Activated naive CD8-positive, alpha-beta T cell treated with anti-CD3 and anti-CD28 coated beads, Interleukin-2, amount 50 U/mL, for 24 hours (primary cell): ENCODE data around the gene DHX36.

ENCODE experiments used
- ATAC-seq: fragments of 150-1000 bp; cut with Tn5 transposase; one replicate; pipeline ENCODE4 v1.10.0; 2021
- DNase-seq: peaks from one replicate; pipeline ENCODE4 v3.0.0; 2021
- H3K27ac Mint-ChIP-seq: one replicate; pipeline ENCODE4 v1.8.0; 2021; ENCODE audit warnings: mild to moderate bottlenecking, mixed read lengths
- H3K27me3 Mint-ChIP-seq: one replicate; pipeline ENCODE4 v1.8.0; 2021; ENCODE audit warnings: mixed read lengths
- H3K36me3 Mint-ChIP-seq: one replicate; pipeline ENCODE4 v1.8.0; 2021; ENCODE audit warnings: low read depth, mixed read lengths
- H3K4me1 Mint-ChIP-seq: one replicate; pipeline ENCODE4 v1.8.0; 2021; ENCODE audit warnings: mixed read lengths
- H3K4me3 Mint-ChIP-seq: one replicate; pipeline ENCODE4 v1.8.0; 2021; ENCODE audit warnings: mild to moderate bottlenecking, moderate library complexity, mixed read lengths
- H3K9me3 Mint-ChIP-seq: one replicate; pipeline ENCODE4 v1.8.0; 2021; ENCODE audit warnings: mixed read lengths

The DHX36 gene

DNA sequence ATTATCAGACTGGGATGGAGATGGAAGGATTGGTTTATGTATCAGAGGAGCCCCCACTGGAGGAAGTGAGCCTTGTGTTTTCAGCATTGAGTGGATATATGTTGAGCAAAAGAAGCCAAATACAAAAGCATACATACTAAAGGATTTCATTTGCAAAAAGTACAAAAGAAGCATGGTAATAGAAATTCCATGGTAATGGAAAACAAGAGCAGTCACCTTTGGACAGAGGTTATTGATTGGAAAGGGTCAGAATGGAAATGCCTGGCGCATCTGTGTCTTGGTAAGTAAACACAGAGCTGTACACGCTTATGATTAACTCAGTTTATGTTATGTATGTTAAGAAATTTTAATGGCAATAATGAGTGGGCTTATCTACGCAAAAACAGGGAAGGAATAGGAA lies 72.7 kb downstream of the DHX36 start:
- Mint-ChIP-seq H3K27me3 (no peaks in the 10 kb centered on the region), H3K9me3 (no peaks in the 10 kb centered on the region), H3K27ac (no peak overlapping the region), H3K4me3 (no peak overlapping the region), H3K4me1 (peaks cover 2% of the 10 kb centered on the region), H3K36me3 (peaks cover 28% of the 10 kb centered on the region)
- no peak for DNase-seq
- ATAC-seq: no peak

DNA sequence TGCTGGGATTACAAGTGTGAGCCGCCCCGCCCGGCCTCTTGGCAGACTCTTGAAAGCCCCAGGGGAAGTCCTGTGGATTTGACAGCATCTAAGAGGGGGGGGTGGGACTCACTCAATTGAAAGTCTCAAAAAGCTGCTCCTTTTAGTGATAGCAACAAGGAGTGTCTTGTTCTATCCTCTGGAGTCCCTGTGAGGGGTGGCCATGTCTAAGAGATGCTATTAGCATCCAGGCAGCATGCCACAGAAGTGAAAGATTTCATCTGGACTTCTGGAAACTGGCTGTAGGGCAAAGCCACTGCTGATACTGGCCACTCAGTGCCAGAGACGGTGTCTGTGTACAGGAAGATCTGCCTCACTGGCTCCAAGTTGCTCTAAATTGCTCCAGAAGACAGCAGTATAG lies 74.0 kb downstream of the DHX36 start:
- H3K4me3 Mint-ChIP-seq: no peak overlapping the region
- H3K27me3 Mint-ChIP-seq: no peaks in the 10 kb centered on the region
- H3K4me1 Mint-ChIP-seq: peaks cover 2% of the 10 kb centered on the region
- no peaks in the 10 kb centered on the region for H3K9me3 Mint-ChIP-seq
- no peak for ATAC-seq
- H3K36me3 Mint-ChIP-seq: peaks cover 22% of the 10 kb centered on the region
- no peak overlapping the region for H3K27ac Mint-ChIP-seq
- no peak for DNase-seq

GRCh38 chr3:154247806-154248415 lies 76.4 kb downstream of the DHX36 start:
- Mint-ChIP-seq H3K27ac (no peak overlapping the region), H3K36me3 (peaks cover 16% of the 10 kb centered on the region), H3K9me3 (no peaks in the 10 kb centered on the region), H3K4me1 (peaks cover 1% of the 10 kb centered on the region), H3K27me3 (no peaks in the 10 kb centered on the region), H3K4me3 (no peak overlapping the region)
- no peak for ATAC-seq
- DNase-seq: no peak

DNA sequence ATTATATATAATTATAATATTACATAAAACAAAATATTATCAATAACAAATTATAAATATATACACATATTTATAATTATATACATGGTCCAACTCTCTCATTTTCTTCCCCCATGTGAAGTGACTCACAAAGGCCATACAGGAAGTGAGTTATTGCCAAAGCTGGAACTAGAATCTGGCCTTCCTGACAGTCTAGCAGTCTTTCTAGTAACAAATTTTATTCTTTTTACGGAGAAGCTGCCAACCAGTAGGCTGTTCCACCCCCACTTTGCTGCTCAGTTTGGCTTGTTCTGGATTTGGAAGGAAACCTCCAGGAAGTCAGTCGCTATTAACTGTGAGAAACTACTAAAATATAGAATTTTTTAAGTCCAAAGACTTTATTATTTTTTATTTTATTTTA lies 79.6 kb downstream of the DHX36 start:
- Mint-ChIP-seq H3K4me3 (no peak overlapping the region), H3K27ac (no peak overlapping the region)

DNA sequence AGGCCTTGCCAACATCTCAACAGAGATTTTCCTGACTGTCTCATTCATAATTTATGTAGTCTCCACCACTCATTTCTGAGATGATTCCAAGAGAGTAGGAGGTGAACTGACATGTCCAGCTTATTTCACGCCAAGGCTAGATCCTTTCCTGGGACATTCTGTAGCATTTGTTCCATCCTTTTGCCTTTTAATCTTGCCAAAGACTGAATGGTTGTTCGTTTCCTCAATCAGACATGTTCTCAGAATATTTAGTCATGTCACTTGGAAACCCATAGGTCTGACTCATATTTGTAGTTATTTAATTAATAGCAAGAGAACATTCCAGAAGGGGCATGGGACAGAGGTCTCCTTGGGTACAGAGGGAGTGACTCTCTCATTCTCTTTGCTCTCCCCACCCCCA lies 80.9 kb downstream of the DHX36 start:
- Mint-ChIP-seq H3K27me3 (peaks cover 13% of the 10 kb centered on the region), H3K4me1 (no peaks in the 10 kb centered on the region), H3K4me3 (no peak overlapping the region), H3K9me3 (no peaks in the 10 kb centered on the region), H3K36me3 (no peaks in the 10 kb centered on the region), H3K27ac (no peak overlapping the region)
- ATAC-seq (no peak), DNase-seq (no peak)

More for the DNA sequence above, 79.6 kb downstream of the DHX36 start:
- Mint-ChIP-seq H3K27me3 (peaks cover 3% of the 10 kb centered on the region), H3K4me1 (no peaks in the 10 kb centered on the region), H3K36me3 (peaks cover 3% of the 10 kb centered on the region), H3K9me3 (no peaks in the 10 kb centered on the region)
- ATAC-seq: no peak
- no peak for DNase-seq

DNA sequence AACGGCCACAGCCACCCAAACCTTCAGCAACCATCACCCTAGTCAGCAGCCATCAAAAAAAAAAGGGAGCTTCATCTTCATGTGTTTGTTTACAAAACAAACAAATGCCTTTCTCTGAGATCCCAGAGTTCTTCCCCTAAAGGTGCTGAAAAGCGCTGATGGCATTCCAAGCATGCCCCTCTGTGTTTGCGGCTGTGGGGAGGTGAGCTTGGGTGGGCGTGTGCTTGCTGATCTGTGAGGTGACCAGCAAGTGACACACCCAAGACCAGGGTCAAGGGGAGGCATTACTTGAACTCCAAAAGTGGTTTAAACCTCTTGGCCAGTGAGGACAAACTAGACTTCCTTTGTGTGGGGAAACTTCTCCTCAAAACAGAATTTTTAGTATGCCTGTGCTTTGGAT lies 81.5 kb downstream of the DHX36 start:
- no peak for DNase-seq
- no peak overlapping the region for H3K27ac Mint-ChIP-seq

GRCh38 chr3:154241496-154241895 lies 82.8 kb downstream of the DHX36 start:
- no peaks in the 10 kb centered on the region for H3K36me3 Mint-ChIP-seq
- no peaks in the 10 kb centered on the region for H3K9me3 Mint-ChIP-seq
- peaks cover 7% of the 10 kb centered on the region for H3K4me1 Mint-ChIP-seq
- no peak overlapping the region for H3K4me3 Mint-ChIP-seq
- peaks cover 21% of the 10 kb centered on the region for H3K27me3 Mint-ChIP-seq
- DNase-seq (no peak), ATAC-seq (no peak)
- no peak overlapping the region for H3K27ac Mint-ChIP-seq

More for the DNA sequence above, 81.5 kb downstream of the DHX36 start:
- Mint-ChIP-seq H3K36me3 (no peaks in the 10 kb centered on the region), H3K27me3 (peaks cover 17% of the 10 kb centered on the region), H3K4me3 (no peak overlapping the region), H3K4me1 (peaks cover 3% of the 10 kb centered on the region), H3K9me3 (no peaks in the 10 kb centered on the region)
- no peak for ATAC-seq

GRCh38 chr3:154240235-154240634 lies 84.1 kb downstream of the DHX36 start:
- Mint-ChIP-seq H3K9me3 (no peaks in the 10 kb centered on the region), H3K27ac (no peak overlapping the region), H3K27me3 (peaks cover 21% of the 10 kb centered on the region), H3K36me3 (no peaks in the 10 kb centered on the region), H3K4me1 (peaks cover 7% of the 10 kb centered on the region), H3K4me3 (no peak overlapping the region)
- DNase-seq: no peak
- no peak for ATAC-seq

DNA sequence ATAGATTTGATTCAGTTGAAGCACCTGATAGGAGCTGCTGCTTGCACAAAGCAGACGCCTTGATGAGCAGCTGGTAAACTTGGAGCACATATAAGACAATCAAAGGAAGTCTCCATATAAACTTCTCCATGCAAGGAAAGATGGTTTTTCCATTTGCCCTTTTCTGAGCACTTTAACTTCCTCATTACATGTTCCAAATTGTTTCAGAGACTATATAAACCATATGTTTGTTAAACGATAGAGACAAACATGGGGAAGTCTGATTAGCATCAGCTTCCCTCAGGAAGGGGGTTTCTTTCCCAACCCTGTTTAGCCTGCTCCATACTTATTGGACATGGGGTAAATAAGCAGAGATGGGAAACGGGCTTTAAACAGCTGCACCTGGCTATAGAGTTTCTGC lies 88.0 kb downstream of the DHX36 start:
- no peaks in the 10 kb centered on the region for H3K9me3 Mint-ChIP-seq
- no peak for ATAC-seq
- no peak overlapping the region for H3K4me3 Mint-ChIP-seq
- H3K27me3 Mint-ChIP-seq: peaks cover 33% of the 10 kb centered on the region
- no peak for DNase-seq
- H3K4me1 Mint-ChIP-seq: peaks cover 7% of the 10 kb centered on the region
- H3K27ac Mint-ChIP-seq: no peak overlapping the region
- no peaks in the 10 kb centered on the region for H3K36me3 Mint-ChIP-seq

- Mint-ChIP-seq H3K4me1 (peaks cover 7% of the 10 kb centered on the region), H3K27me3 (peaks cover 33% of the 10 kb centered on the region), H3K27ac (no peak overlapping the region), H3K4me3 (no peak overlapping the region), H3K36me3 (no peaks in the 10 kb centered on the region), H3K9me3 (no peaks in the 10 kb centered on the region)
- no peak for DNase-seq
- no peak for ATAC-seq
These were observed 89.0 kb downstream of the DHX36 start for GRCh38 chr3:154235330-154235729.

- no peaks in the 10 kb centered on the region for H3K9me3 Mint-ChIP-seq
- no peak for DNase-seq
- H3K4me1 Mint-ChIP-seq: no peaks in the 10 kb centered on the region
- ATAC-seq: no peak
- H3K27me3 Mint-ChIP-seq: peaks cover 14% of the 10 kb centered on the region
- no peak overlapping the region for H3K27ac Mint-ChIP-seq
- H3K36me3 Mint-ChIP-seq: no peaks in the 10 kb centered on the region
- no peak overlapping the region for H3K4me3 Mint-ChIP-seq
These were observed 95.1 kb downstream of the DHX36 start for GRCh38 chr3:154229217-154229590.

GRCh38 chr3:154228561-154229216 lies 95.6 kb downstream of the DHX36 start:
- no peaks in the 10 kb centered on the region for H3K36me3 Mint-ChIP-seq
- H3K4me3 Mint-ChIP-seq: no peak overlapping the region
- H3K27me3 Mint-ChIP-seq: peaks cover 11% of the 10 kb centered on the region
- no peak for ATAC-seq
- H3K9me3 Mint-ChIP-seq: no peaks in the 10 kb centered on the region
- no peak for DNase-seq
- H3K27ac Mint-ChIP-seq: no peak overlapping the region
- no peaks in the 10 kb centered on the region for H3K4me1 Mint-ChIP-seq

DNA sequence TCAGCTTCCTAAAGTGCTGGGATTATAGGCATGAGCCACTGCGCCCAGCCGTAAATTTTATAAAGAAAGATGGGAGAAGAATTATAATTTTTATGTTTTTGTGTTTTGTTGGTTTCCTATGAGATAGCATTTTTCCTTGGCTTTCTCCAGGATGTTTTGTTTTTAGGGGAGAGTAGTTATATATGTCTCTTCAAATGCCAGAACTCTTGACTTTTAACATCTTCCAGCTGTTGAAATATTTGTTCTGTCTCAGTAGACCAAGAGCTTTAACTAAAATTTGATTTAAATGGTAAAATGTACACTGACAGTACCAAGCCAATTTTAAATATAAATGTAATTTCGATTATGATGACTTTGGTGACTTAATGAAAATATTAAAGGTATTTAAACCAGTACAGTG lies 96.8 kb downstream of the DHX36 start:
- no peak overlapping the region for H3K4me3 Mint-ChIP-seq
- H3K9me3 Mint-ChIP-seq: no peaks in the 10 kb centered on the region
- no peaks in the 10 kb centered on the region for H3K4me1 Mint-ChIP-seq
- peaks cover 8% of the 10 kb centered on the region for H3K27me3 Mint-ChIP-seq
- ATAC-seq: no peak
- H3K27ac Mint-ChIP-seq: no peak overlapping the region
- DNase-seq: no peak
- H3K36me3 Mint-ChIP-seq: no peaks in the 10 kb centered on the region

DNA sequence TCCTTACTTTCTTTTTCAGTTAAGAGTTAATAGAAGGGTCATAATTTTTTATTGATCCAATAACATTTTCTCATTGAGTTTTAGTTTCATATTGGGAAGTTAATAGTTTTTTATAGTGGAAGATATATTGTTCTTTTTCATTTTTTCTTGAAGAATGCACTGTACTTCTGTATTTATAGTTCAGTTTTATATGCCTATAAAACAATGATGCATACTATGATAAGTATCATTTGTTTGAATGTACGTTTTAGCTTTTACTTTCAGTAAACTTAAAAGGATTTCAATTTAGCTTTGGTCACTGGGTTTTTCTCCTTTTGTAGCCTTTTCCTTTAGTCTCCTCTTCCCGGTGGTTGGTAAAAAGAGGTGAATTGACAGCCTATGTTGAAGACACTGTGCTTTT lies 98.8 kb downstream of the DHX36 start:
- Mint-ChIP-seq H3K4me3 (no peak overlapping the region), H3K4me1 (no peaks in the 10 kb centered on the region), H3K27ac (no peak overlapping the region), H3K36me3 (no peaks in the 10 kb centered on the region), H3K9me3 (no peaks in the 10 kb centered on the region), H3K27me3 (peaks cover 9% of the 10 kb centered on the region)
- DNase-seq: no peak
- no peak for ATAC-seq

- ATAC-seq: no peak
- Mint-ChIP-seq H3K4me3 (no peak overlapping the region), H3K27me3 (peaks cover 9% of the 10 kb centered on the region)
These were observed 99.4 kb downstream of the DHX36 start for GRCh38 chr3:154224866-154225265.

DNA sequence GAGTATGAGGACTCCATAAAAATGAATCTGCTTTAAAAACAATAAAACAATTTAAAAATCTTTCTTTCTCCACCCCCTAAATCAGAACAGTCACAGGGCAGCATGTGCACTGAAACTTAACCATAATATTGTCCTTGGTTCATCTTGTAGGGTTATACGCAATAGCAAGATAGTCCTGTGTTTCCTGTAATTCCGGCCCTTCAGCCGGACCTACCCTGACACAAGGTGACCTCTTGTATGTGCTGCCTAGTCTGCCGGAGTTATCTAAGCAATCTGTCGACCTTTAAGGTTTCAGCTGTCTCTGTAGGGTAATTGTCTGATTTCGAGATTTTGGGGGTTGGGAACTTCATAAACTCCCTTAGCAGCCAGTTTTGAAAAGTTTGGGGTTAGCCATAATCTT lies 99.9 kb downstream of the DHX36 start:
- H3K9me3 Mint-ChIP-seq: no peaks in the 10 kb centered on the region
- H3K4me1 Mint-ChIP-seq: no peaks in the 10 kb centered on the region
- no peak overlapping the region for H3K27ac Mint-ChIP-seq
- no peak overlapping the region for H3K4me3 Mint-ChIP-seq
- peaks cover 9% of the 10 kb centered on the region for H3K27me3 Mint-ChIP-seq
- DNase-seq (no peak), ATAC-seq (no peak)
- H3K36me3 Mint-ChIP-seq: no peaks in the 10 kb centered on the region

More at GRCh38 chr3:154224866-154225265, 99.4 kb downstream of the DHX36 start:
- H3K36me3 Mint-ChIP-seq: no peaks in the 10 kb centered on the region
- no peaks in the 10 kb centered on the region for H3K9me3 Mint-ChIP-seq
- no peaks in the 10 kb centered on the region for H3K4me1 Mint-ChIP-seq
- no peak overlapping the region for H3K27ac Mint-ChIP-seq
- DNase-seq: no peak
